ENCODE data around the gene HAL.

DNA sequence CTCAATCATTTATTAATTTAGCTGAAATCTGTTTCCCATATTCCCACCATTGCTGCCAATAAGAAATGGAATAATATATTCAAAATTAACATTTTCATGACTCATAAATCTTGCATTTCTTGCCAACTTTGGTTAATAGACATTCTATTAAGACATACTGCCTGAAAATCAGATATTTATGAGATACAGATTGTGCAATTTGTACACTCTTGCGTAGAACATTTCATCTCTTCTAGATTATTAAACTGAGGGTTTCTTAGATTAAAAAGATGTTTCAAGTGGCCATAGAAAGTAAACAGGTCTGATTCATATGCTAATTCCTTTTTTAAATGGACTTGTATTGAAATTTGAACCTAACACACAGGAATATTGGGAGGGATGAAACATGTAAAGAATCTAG lies 30.2 kb upstream of the HAL start:
- TF ChIP-seq, protein P1, sequence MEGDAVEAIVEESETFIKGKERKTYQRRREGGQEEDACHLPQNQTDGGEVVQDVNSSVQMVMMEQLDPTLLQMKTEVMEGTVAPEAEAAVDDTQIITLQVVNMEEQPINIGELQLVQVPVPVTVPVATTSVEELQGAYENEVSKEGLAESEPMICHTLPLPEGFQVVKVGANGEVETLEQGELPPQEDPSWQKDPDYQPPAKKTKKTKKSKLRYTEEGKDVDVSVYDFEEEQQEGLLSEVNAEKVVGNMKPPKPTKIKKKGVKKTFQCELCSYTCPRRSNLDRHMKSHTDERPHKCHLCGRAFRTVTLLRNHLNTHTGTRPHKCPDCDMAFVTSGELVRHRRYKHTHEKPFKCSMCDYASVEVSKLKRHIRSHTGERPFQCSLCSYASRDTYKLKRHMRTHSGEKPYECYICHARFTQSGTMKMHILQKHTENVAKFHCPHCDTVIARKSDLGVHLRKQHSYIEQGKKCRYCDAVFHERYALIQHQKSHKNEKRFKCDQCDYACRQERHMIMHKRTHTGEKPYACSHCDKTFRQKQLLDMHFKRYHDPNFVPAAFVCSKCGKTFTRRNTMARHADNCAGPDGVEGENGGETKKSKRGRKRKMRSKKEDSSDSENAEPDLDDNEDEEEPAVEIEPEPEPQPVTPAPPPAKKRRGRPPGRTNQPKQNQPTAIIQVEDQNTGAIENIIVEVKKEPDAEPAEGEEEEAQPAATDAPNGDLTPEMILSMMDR (IDR thresholded peaks at IDR 0.05) = no peak
- no peak for TF ChIP-seq ZFX (IDR thresholded peaks at IDR 0.05; ENCODE audit: borderline replicate concordance)
